H9 (cell line): ENCODE data around the gene KCNIP3. TPM values are rescaled to one million over a fixed set of nuclear protein-coding genes. Genes with fewer than 3 reads are reported as not detected.

Experiments used
- DNase-seq: peaks from one replicate; pipeline ENCODE4 v3.0.0-alpha.2; 2017
- H2AFZ ChIP-seq: one replicate; pipeline ENCODE4 v1.6.1; 2013; ENCODE audit warnings: mild to moderate bottlenecking, low read length, control low read depth, moderate library complexity
- H2AK5ac ChIP-seq: 2 replicates; pipeline ENCODE4 v1.6.1; 2013; ENCODE audit warnings: low read length, control low read depth, mixed read lengths; ENCODE audit not compliant: insufficient read length
- H2BK120ac ChIP-seq: one replicate; pipeline ENCODE4 v1.6.1; 2013; ENCODE audit warnings: low read depth, mild to moderate bottlenecking, low read length, control low read depth, inconsistent platforms; ENCODE audit not compliant: poor library complexity, severe bottlenecking
- H2BK12ac ChIP-seq: 2 replicates; pipeline ENCODE4 v1.6.1; 2013; ENCODE audit warnings: low read length, control low read depth, mixed read lengths, low read depth; ENCODE audit not compliant: insufficient read length
- H2BK15ac ChIP-seq: 2 replicates; pipeline ENCODE4 v1.6.1; 2013; ENCODE audit warnings: low read depth, low read length, control low read depth
- H2BK20ac ChIP-seq: one replicate; pipeline ENCODE4 v1.6.1; 2013; ENCODE audit warnings: low read depth, mild to moderate bottlenecking, low read length, control low read depth, inconsistent platforms; ENCODE audit not compliant: poor library complexity, severe bottlenecking
- H2BK5ac ChIP-seq: 2 replicates; pipeline ENCODE4 v1.6.1; 2013; ENCODE audit warnings: low read length, control low read depth, mixed read lengths; ENCODE audit not compliant: insufficient read length
- H3K14ac ChIP-seq: 2 replicates; pipeline ENCODE4 v1.6.1; 2013; ENCODE audit warnings: low read length, control low read depth; ENCODE audit not compliant: insufficient read depth
- H3K18ac ChIP-seq: 2 replicates; pipeline ENCODE4 v1.6.1; 2013; ENCODE audit warnings: low read depth, mild to moderate bottlenecking, mixed read lengths, low read length, control low read depth; ENCODE audit not compliant: insufficient read length
- H3K23ac ChIP-seq: 2 replicates; pipeline ENCODE4 v1.6.1; 2013; ENCODE audit warnings: low read length, control low read depth, mixed read lengths, low read depth; ENCODE audit not compliant: insufficient read length
- H3K23me2 ChIP-seq: 2 replicates; pipeline ENCODE4 v1.6.1; 2013; ENCODE audit warnings: low read depth, mild to moderate bottlenecking, mixed read lengths, low read length, control low read depth; ENCODE audit not compliant: insufficient read length, poor library complexity, severe bottlenecking
- H3K27ac ChIP-seq: 2 replicates; pipeline ENCODE4 v1.5.1; 2013; ENCODE audit warnings: low read length, control low read depth, mixed read lengths, low read depth; ENCODE audit not compliant: insufficient read length
- H3K27me3 ChIP-seq: 2 replicates; pipeline ENCODE4 v1.6.1; 2013; ENCODE audit warnings: low read length, control low read depth, inconsistent platforms; ENCODE audit not compliant: insufficient read depth
- H3K4ac ChIP-seq: 2 replicates; pipeline ENCODE4 v1.6.1; 2013; ENCODE audit warnings: low read depth, mild to moderate bottlenecking, control low read depth, inconsistent platforms, low read length, moderate library complexity
- H3K4me1 ChIP-seq: 2 replicates; pipeline ENCODE4 v1.6.1; 2013; ENCODE audit warnings: low read length, control low read depth, inconsistent platforms; ENCODE audit not compliant: insufficient read depth
- H3K4me2 ChIP-seq: 2 replicates; pipeline ENCODE4 v1.6.1; 2013; ENCODE audit warnings: low read length, control low read depth, mixed read lengths; ENCODE audit not compliant: insufficient read length, insufficient read depth
- H3K56ac ChIP-seq: 2 replicates; pipeline ENCODE4 v1.6.1; 2013; ENCODE audit warnings: low read depth, mild to moderate bottlenecking, mixed read lengths, low read length, control low read depth; ENCODE audit not compliant: insufficient read length
- H3K79me1 ChIP-seq: 2 replicates; pipeline ENCODE4 v1.6.1; 2013; ENCODE audit warnings: low read depth, mild to moderate bottlenecking, moderate library complexity, low read length, control low read depth, inconsistent platforms; ENCODE audit not compliant: insufficient read depth, poor library complexity, severe bottlenecking
- H3K79me2 ChIP-seq: 2 replicates; pipeline ENCODE4 v1.6.1; 2013; ENCODE audit warnings: low read length, control low read depth, inconsistent platforms; ENCODE audit not compliant: insufficient read depth
- H3K9ac ChIP-seq: 2 replicates; pipeline ENCODE4 v1.6.1; 2013; ENCODE audit warnings: low read length, control low read depth, mixed read lengths; ENCODE audit not compliant: insufficient read length; ENCODE audit errors: extremely low read depth
- H3K9me3 ChIP-seq: one replicate; pipeline ENCODE4 v1.6.1; 2013; ENCODE audit warnings: low read depth, low read length, inconsistent platforms; ENCODE audit not compliant: control insufficient read depth
- H3T11ph ChIP-seq: one replicate; pipeline ENCODE4 v1.6.1; 2013; ENCODE audit warnings: mild to moderate bottlenecking, low read length, control low read depth, inconsistent platforms
- H4K20me1 ChIP-seq: one replicate; pipeline ENCODE4 v1.6.1; 2013; ENCODE audit not compliant: control insufficient read depth, insufficient read length, insufficient read depth
- H4K5ac ChIP-seq: 2 replicates; pipeline ENCODE4 v1.6.1; 2013; ENCODE audit warnings: low read depth, mild to moderate bottlenecking, mixed read lengths, low read length, control low read depth; ENCODE audit not compliant: insufficient read length
- H4K8ac ChIP-seq: replicated peaks from 2 replicates; pipeline ENCODE4 v1.6.1; 2013; ENCODE audit warnings: low read length, control low read depth, mixed read lengths, low read depth; ENCODE audit not compliant: insufficient read length
- H4K91ac ChIP-seq: 2 replicates; pipeline ENCODE4 v1.6.1; 2013; ENCODE audit warnings: low read depth, mild to moderate bottlenecking, moderate library complexity, mixed read lengths, low read length, control low read depth; ENCODE audit not compliant: insufficient read length
- H3K27ac Mint-ChIP-seq, 3 experiments: 2 replicates in 2 of 3; 3 replicates in 1 of 3; pipeline ENCODE4 v1.8.0; 2020 to 2021; ENCODE audit warnings: mixed read lengths in 3 of 3, mild to moderate bottlenecking in 1 of 3, moderate library complexity in 1 of 3
- H3K27me3 Mint-ChIP-seq: 2 replicates; pipeline ENCODE4 v1.8.0; 2021; ENCODE audit warnings: low read depth, mild to moderate bottlenecking, moderate library complexity, mixed read lengths
- H3K36me3 Mint-ChIP-seq, 3 experiments: 2 replicates in 2 of 3; 3 replicates in 1 of 3; pipeline ENCODE4 v1.8.0; 2020 to 2021; ENCODE audit warnings: low read depth in 3 of 3, mixed read lengths in 3 of 3; ENCODE audit not compliant: insufficient read depth in 1 of 3
- H3K4me1 Mint-ChIP-seq, 2 experiments: 2 replicates each; pipeline ENCODE4 v1.8.0; 2020; ENCODE audit warnings: mixed read lengths in 2 of 2
- H3K4me3 Mint-ChIP-seq, 2 experiments: 2 replicates in 1 of 2; 3 replicates in 1 of 2; pipeline ENCODE4 v1.8.0; 2020 to 2021; ENCODE audit warnings: mild to moderate bottlenecking in 2 of 2, mixed read lengths in 2 of 2, moderate library complexity in 1 of 2
- H3K9me3 Mint-ChIP-seq, 2 experiments: 2 replicates in 1 of 2; 3 replicates in 1 of 2; pipeline ENCODE4 v1.8.0; 2020; ENCODE audit warnings: mild to moderate bottlenecking in 2 of 2, mixed read lengths in 2 of 2, moderate library complexity in 1 of 2
- whole genome bisulfite sequencing: extraction: QIAGEN DNeasy Blood & Tissue Kit; methylation state at CpG from one replicate; pipeline ENCODE4 v1.1.7; 2013; ENCODE audit warnings: missing lambda C conversion rate, low lambda C conversion rate, mixed read lengths; ENCODE audit not compliant: insufficient read length; ENCODE audit errors: extremely low coverage; 5-methylcytosine and 5-hydroxymethylcytosine counted together
- total RNA-seq: library from RNA; stranded (reverse); gene quantifications from 2 replicates; pipeline ENCODE4 v1.2.1, GENCODE V29; 2021
- TF ChIP-seq, protein P1 (sequence below): fragments of 200-600 bp; sonication (generic); conservative IDR thresholded peaks from 3 replicates; pipeline ENCODE4 v1.8.0; 2021; ENCODE audit warnings: antibody characterized with exemption, mild to moderate bottlenecking

KCNIP3 gene
- total RNA-seq, 1 experiment from 2014 or later: 1.5 TPM

DNA sequence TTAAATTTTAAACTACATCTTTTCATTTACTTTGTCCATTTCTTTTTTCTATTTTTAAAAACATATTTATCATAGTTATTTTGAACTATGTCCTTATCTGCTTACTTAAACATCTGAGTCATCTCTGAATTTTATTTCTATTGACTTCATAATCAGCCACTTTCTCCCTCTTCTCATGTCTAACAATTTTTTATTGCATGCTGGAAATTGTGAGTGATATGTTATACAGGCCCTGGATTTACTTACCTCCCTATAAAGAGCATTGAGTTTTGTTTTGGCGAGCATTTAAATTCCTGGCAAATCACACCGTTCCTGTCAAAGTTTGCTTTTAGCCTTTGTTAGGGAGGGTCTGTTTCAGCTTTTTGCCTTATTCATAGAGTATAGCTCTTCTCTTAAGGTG, 39.3 kb downstream of the KCNIP3 start:
- Histone ChIP-seq H2BK15ac (no peak overlapping the region), H3K4me1 (no peaks in the 10 kb centered on the region), H3K9me3 (no peaks in the 10 kb centered on the region), H4K20me1 (no peaks in the 10 kb centered on the region), H2BK12ac (no peak overlapping the region), H3K18ac (no peak overlapping the region), H3K27me3 (no peaks in the 10 kb centered on the region), H3T11ph (no peak overlapping the region), H3K14ac (no peak overlapping the region), H3K79me2 (no peaks in the 10 kb centered on the region), H2BK20ac (no peak overlapping the region), H2AFZ (no peak overlapping the region), H3K4ac (no peak overlapping the region), H3K56ac (no peak overlapping the region), H4K91ac (no peak overlapping the region), H3K23me2 (no peaks in the 10 kb centered on the region), H3K79me1 (no peaks in the 10 kb centered on the region), H2BK120ac (no peak overlapping the region), H2AK5ac (no peak overlapping the region), H3K27ac (no peak overlapping the region), H4K8ac (no peak overlapping the region), H3K23ac (no peak overlapping the region), H2BK5ac (no peak overlapping the region), H3K4me2 (no peak overlapping the region), H3K9ac (no peak overlapping the region), H4K5ac (no peak overlapping the region)
- H3K36me3 Mint-ChIP-seq: no peaks in the 10 kb centered on the region
- TF ChIP-seq, protein P1, sequence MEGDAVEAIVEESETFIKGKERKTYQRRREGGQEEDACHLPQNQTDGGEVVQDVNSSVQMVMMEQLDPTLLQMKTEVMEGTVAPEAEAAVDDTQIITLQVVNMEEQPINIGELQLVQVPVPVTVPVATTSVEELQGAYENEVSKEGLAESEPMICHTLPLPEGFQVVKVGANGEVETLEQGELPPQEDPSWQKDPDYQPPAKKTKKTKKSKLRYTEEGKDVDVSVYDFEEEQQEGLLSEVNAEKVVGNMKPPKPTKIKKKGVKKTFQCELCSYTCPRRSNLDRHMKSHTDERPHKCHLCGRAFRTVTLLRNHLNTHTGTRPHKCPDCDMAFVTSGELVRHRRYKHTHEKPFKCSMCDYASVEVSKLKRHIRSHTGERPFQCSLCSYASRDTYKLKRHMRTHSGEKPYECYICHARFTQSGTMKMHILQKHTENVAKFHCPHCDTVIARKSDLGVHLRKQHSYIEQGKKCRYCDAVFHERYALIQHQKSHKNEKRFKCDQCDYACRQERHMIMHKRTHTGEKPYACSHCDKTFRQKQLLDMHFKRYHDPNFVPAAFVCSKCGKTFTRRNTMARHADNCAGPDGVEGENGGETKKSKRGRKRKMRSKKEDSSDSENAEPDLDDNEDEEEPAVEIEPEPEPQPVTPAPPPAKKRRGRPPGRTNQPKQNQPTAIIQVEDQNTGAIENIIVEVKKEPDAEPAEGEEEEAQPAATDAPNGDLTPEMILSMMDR: no peak
- H3K4me1 Mint-ChIP-seq: no peaks in the 10 kb centered on the region
- H3K4me3 Mint-ChIP-seq: no peak overlapping the region
- no peaks in the 10 kb centered on the region for H3K9me3 Mint-ChIP-seq
- no peak overlapping the region for H3K27ac Mint-ChIP-seq
- DNase-seq: no peak
- WGBS: no CpG with 5 or more reads among the region's 2 CpGs
- peaks cover 42% of the 10 kb centered on the region for H3K27me3 Mint-ChIP-seq
